Brain microvascular endothelial cell (primary cell): Measurements from ENCODE around the gene NKX2-1.

Experiments used
- DNase-seq: peaks from one replicate; pipeline ENCODE4 v3.0.0-alpha.2; 2020
- H3K27ac ChIP-seq: fragments of 250-450 bp; sonication (Bioruptor Pico); 2 replicates; pipeline ENCODE4 v1.5.1; 2020; ENCODE audit warnings: mild to moderate bottlenecking, moderate library complexity
- H3K27me3 ChIP-seq: fragments of 250-450 bp; sonication (Bioruptor Pico); replicated peaks from 2 replicates; pipeline ENCODE4 v1.5.1; 2020; ENCODE audit warnings: mild to moderate bottlenecking
- H3K36me3 ChIP-seq: fragments of 250-450 bp; sonication (Bioruptor Pico); replicated peaks from 2 replicates; pipeline ENCODE4 v1.5.1; 2020; ENCODE audit warnings: mild to moderate bottlenecking
- H3K4me3 ChIP-seq: 2 replicates; pipeline ENCODE4 v1.5.1; 2011; ENCODE audit warnings: low read depth, mild to moderate bottlenecking, control low read depth, low read length, moderate library complexity
- in situ Hi-C: cut with HindIII; loops from 2 replicates; pipeline ENCODE4 v1.10.0; 2017; ENCODE audit warnings: low sequenced_read_pairs, low pct_ligation_motif_present
- TF ChIP-seq, protein P1 (sequence below): IDR thresholded peaks from 2 replicates; pipeline ENCODE4 v1.5.1; 2011; ENCODE audit warnings: low read depth, mild to moderate bottlenecking, moderate library complexity, low read length, control low read depth, inconsistent platforms; ENCODE audit errors: missing control alignments

Gene NKX2-1

DNA sequence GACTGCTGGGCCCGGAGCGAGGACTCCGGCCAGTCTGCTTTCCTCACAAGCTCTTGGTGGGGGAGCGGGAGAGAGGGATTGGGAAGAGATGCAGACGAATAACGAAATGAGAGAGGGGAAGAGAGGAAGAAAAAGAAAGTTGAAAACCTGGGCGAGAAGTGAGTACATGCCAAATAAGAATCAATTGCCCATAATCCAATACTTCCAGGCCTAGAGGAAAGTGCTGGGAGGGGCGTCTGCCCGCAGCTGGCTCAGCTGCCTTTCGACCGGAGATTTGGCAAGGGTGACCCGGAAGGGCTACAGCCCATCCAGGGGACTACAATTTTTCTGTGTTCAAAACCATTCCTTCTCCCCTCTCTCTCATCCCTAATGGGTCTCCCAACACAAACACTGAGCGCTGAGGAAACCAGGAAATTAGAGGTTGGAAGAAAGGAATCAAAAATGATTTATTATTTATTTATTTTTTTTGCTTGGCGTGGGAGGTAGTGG is 4.9 kb downstream of the NKX2-1 start:
- Histone ChIP-seq H3K27me3 (peaks cover 92% of the 10 kb centered on the region), H3K36me3 (no peaks in the 10 kb centered on the region), H3K4me3 (no peak overlapping the region), H3K27ac (no peak overlapping the region)
- DNase-seq, result no peak
- TF ChIP-seq, protein P1, sequence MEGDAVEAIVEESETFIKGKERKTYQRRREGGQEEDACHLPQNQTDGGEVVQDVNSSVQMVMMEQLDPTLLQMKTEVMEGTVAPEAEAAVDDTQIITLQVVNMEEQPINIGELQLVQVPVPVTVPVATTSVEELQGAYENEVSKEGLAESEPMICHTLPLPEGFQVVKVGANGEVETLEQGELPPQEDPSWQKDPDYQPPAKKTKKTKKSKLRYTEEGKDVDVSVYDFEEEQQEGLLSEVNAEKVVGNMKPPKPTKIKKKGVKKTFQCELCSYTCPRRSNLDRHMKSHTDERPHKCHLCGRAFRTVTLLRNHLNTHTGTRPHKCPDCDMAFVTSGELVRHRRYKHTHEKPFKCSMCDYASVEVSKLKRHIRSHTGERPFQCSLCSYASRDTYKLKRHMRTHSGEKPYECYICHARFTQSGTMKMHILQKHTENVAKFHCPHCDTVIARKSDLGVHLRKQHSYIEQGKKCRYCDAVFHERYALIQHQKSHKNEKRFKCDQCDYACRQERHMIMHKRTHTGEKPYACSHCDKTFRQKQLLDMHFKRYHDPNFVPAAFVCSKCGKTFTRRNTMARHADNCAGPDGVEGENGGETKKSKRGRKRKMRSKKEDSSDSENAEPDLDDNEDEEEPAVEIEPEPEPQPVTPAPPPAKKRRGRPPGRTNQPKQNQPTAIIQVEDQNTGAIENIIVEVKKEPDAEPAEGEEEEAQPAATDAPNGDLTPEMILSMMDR, result no peak
- in situ Hi-C loops, result no loop called here

DNA sequence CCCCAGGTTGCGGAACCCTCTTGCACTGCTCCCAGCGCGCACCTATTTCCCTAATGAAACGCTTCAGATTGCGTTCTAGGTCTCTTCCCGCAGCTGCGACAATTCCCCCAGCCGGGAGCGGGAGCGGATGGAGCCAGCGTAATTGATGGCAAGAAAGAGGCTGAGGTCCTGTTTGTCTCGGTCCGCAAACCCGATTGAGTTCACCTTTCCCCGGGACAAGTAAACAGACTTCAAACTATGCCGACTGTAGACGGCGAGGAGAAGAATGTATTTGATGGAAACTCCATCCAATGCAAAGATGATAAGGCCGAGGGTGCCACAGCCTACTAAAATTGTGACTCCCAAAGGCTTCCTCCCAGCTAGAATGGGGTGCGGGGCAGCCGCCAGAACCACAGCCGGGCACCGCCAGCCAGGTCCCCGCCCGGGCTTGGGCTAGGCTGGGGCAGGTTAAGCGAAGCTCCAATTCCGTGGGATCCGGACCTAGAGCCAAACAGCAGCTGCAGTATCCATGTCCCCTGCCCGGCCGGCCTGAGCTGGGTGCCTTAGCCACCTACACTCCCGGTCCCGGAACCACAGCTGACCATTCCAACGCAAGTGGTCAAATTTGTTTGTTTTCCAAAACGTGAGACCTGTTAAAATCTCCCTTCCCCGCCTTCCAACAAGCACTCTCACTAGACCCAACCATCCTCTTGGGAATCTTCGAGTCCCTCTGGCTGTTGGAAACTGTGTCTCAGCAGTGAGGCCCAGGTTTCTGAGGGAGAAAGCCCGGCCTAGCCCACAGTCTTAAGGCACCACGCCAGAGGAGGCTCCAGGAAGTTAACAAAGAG is 5.5 kb downstream of the NKX2-1 start:
- in situ Hi-C loops, result no loop called here
- Histone ChIP-seq H3K36me3 (no peaks in the 10 kb centered on the region), H3K27me3 (peaks cover 92% of the 10 kb centered on the region), H3K4me3 (no peak overlapping the region), H3K27ac (no peak overlapping the region)
- no peak for DNase-seq
- TF ChIP-seq, protein P1, result no peak

DNA sequence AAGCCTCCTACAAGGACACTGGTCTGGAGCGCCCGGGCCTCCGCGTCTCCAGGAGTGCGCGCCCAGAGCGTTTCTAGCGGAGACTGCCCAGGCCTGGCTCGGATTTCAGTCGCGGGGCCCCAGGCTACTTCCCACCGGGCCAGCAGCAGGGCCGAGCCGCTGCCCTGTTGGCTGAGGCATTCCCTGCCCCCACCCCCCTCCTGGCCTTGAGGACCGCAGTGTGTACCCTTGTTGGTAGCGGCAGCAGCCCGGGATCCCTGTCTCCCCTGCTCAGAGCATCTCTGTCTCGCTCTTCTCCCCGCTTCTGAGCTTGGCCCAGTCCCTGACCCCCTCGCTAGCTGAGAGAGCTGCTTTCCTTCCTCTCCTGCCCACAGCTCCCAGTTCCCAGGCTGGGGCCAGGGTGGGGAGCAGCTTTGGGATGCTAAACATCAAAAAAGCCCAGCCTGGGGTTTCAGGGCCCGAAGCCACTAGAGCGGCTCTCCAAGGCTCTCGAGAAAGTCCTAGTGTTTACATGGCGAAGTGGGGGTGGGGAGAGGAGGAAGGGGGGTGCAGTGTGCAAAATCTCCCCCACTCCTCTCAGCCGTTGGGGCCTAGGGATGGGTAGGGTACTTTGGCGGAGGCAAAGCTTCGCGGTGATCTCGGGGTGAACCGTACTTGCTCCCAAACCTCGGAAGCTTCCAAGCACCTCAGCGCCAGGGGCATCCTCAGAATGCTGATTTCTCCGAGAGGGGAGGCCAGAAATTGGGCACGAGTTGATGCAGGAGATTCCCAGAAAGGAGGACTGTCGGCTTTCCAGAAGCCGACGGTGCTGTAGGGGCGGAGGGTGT is 6.4 kb downstream of the NKX2-1 start:
- Histone ChIP-seq H3K4me3 (no peak overlapping the region), H3K27me3 (peaks cover 92% of the 10 kb centered on the region), H3K36me3 (no peaks in the 10 kb centered on the region), H3K27ac (no peak overlapping the region)
- DNase-seq, result no peak
- in situ Hi-C loops, result no loop called here
- TF ChIP-seq, protein P1, result no peak

DNA sequence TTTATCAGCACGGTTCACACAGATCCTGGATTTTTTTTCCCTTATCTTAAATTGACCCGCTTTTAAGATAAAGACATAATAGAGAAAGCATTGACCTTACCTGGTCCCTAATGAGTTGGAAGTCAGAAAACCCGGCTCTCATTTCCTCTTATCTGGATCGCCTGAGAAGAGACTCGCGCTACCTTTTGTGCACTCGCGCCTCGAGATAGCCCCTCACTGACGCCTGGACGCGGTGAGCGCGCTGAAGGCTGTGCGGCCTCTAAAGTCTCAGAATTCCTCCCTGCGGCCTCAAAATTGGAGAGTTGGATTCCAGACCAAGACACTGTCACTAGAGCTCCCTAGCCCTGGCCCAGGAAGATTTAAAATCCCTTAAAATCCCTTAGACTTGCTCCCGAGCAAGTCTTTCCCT is 7.0 kb downstream of the NKX2-1 start:
- in situ Hi-C loops, result no loop called here
- TF ChIP-seq, protein P1, result no peak
- H3K27me3 ChIP-seq, result peaks cover 90% of the 10 kb centered on the region
- H3K36me3 ChIP-seq, result no peaks in the 10 kb centered on the region
- H3K27ac ChIP-seq, result no peak overlapping the region
- no peak overlapping the region for H3K4me3 ChIP-seq
- no peak for DNase-seq

DNA sequence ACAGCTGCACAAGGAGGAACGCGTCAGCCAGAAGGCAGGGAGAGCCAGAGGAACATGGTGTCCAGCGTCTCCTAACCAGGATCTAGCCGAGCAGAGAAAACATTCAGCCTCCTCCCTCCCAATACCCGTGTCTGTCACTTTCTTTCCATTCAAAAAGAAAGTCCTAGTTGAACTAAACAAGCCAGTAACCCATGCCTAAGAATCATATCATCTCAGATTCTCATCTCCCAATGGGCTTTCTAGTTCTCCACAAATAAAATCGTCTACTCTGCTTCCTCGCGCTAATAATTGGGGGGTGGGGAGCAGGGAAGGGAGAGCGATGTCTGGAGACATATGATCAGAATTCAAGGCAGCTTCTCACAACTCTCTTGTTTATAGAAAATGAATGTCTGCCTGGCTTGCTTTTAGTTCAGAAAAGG is 7.4 kb downstream of the NKX2-1 start:
- Histone ChIP-seq H3K36me3 (no peaks in the 10 kb centered on the region), H3K4me3 (no peak overlapping the region), H3K27me3 (peaks cover 90% of the 10 kb centered on the region), H3K27ac (no peak overlapping the region)
- DNase-seq, result no peak
- TF ChIP-seq, protein P1, result no peak
- in situ Hi-C loops, result no loop called here
